Neuronal stem cell (in vitro differentiated cells): Measurements from ENCODE around the gene LPAR3.

Source experiments
- DNase-seq: peaks from one replicate; pipeline ENCODE4 v3.0.0-alpha.2; 2013; ENCODE audit warnings: low spot score
- H2AFZ ChIP-seq: one replicate; pipeline ENCODE4 v1.6.1; 2013; ENCODE audit warnings: mild to moderate bottlenecking, low read length, inconsistent platforms
- H2AK5ac ChIP-seq: 2 replicates; pipeline ENCODE4 v1.6.1; 2013; ENCODE audit warnings: low read depth, mild to moderate bottlenecking, inconsistent platforms, low read length, moderate library complexity, mixed read lengths
- H2BK120ac ChIP-seq: 2 replicates; pipeline ENCODE4 v1.6.1; 2013; ENCODE audit warnings: low read depth, mild to moderate bottlenecking, inconsistent platforms, low read length, moderate library complexity, mixed read lengths
- H2BK12ac ChIP-seq: one replicate; pipeline ENCODE4 v1.6.1; 2013; ENCODE audit warnings: low read length, inconsistent platforms
- H2BK15ac ChIP-seq: 2 replicates; pipeline ENCODE4 v1.6.1; 2013; ENCODE audit warnings: mild to moderate bottlenecking, low read length, inconsistent platforms, mixed read lengths
- H2BK5ac ChIP-seq: one replicate; pipeline ENCODE4 v1.6.1; 2013; ENCODE audit warnings: inconsistent platforms, mild to moderate bottlenecking, low read length, moderate library complexity
- H3K14ac ChIP-seq: one replicate; pipeline ENCODE4 v1.6.1; 2013; ENCODE audit warnings: low read length, inconsistent platforms
- H3K18ac ChIP-seq: 2 replicates; pipeline ENCODE4 v1.6.1; 2013; ENCODE audit warnings: low read length, inconsistent platforms
- H3K23ac ChIP-seq: 2 replicates; pipeline ENCODE4 v1.6.1; 2013; ENCODE audit warnings: low read depth, mild to moderate bottlenecking, mixed read lengths, low read length, inconsistent platforms; ENCODE audit not compliant: poor library complexity
- H3K27ac ChIP-seq: replicated peaks from 3 replicates; pipeline ENCODE4 v1.5.1; 2013; ENCODE audit warnings: low read length, inconsistent platforms
- H3K27me3 ChIP-seq, 3 experiments: 2 replicates each; pipeline ENCODE4 v1.6.1; 2013; ENCODE audit warnings: low read length in 3 of 3, mild to moderate bottlenecking in 2 of 3, inconsistent platforms in 1 of 3, low read depth in 1 of 3, mixed read lengths in 1 of 3, moderate library complexity in 1 of 3; ENCODE audit not compliant: control insufficient read depth in 3 of 3, insufficient read depth in 3 of 3
- H3K36me3 ChIP-seq, 2 donors: replicated peaks in 1 of 2; 2 replicates each; pipeline ENCODE4 v1.6.1; 2013; ENCODE audit warnings: low read length in 2 of 2; ENCODE audit not compliant: control insufficient read depth in 2 of 2, insufficient read depth in 2 of 2
- H3K4ac ChIP-seq: 2 replicates; pipeline ENCODE4 v1.6.1; 2013; ENCODE audit warnings: inconsistent platforms, mild to moderate bottlenecking, low read length, moderate library complexity
- H3K4me1 ChIP-seq, 2 donors: 1 replicate in 1 of 2; 2 replicates in 1 of 2; pipeline ENCODE4 v1.6.1; 2013; ENCODE audit warnings: low read length in 2 of 2, low read depth in 1 of 2; ENCODE audit not compliant: control insufficient read depth in 2 of 2, insufficient read depth in 1 of 2
- H3K4me2 ChIP-seq: one replicate; pipeline ENCODE4 v1.6.1; 2013; ENCODE audit warnings: mild to moderate bottlenecking, low read length, inconsistent platforms; ENCODE audit not compliant: insufficient read depth, poor library complexity, severe bottlenecking
- H3K4me3 ChIP-seq, 2 donors: 2 replicates each; pipeline ENCODE4 v1.5.1; 2013; ENCODE audit warnings: low read length in 2 of 2, mild to moderate bottlenecking in 2 of 2, inconsistent platforms in 1 of 2, moderate library complexity in 1 of 2
- H3K79me1 ChIP-seq: one replicate; pipeline ENCODE4 v1.6.1; 2013; ENCODE audit warnings: low read depth, mild to moderate bottlenecking, inconsistent platforms, low read length, moderate library complexity
- H3K9ac ChIP-seq: one replicate; pipeline ENCODE4 v1.6.1; 2013; ENCODE audit warnings: mild to moderate bottlenecking, low read depth, low read length, inconsistent platforms; ENCODE audit not compliant: poor library complexity
- H3K9me3 ChIP-seq, 2 donors: replicated peaks in 1 of 2; 2 replicates each; pipeline versions ENCODE3 to v1.6.1; 2013; ENCODE audit warnings: low read length in 2 of 2, mild to moderate bottlenecking in 2 of 2, inconsistent platforms in 1 of 2, low read depth in 1 of 2, mixed read lengths in 1 of 2, moderate library complexity in 1 of 2; ENCODE audit not compliant: control insufficient read depth in 2 of 2, insufficient read depth in 1 of 2
- H4K8ac ChIP-seq: one replicate; pipeline ENCODE4 v1.6.1; 2013; ENCODE audit warnings: low read depth, mild to moderate bottlenecking, inconsistent platforms, low read length, moderate library complexity
- H4K91ac ChIP-seq: one replicate; pipeline ENCODE4 v1.6.1; 2013; ENCODE audit warnings: low read length, low read depth, mild to moderate bottlenecking, inconsistent platforms; ENCODE audit not compliant: poor library complexity
- WGBS, 2 donors: extraction: QIAGEN DNeasy Blood & Tissue Kit; methylation state at CpG; one replicate each; pipeline ENCODE4 v1.1.7; 2013; ENCODE audit warnings: missing lambda C conversion rate in 2 of 2, mixed read lengths in 1 of 2; ENCODE audit not compliant: insufficient read length in 2 of 2, insufficient replicate concordance in 1 of 2; ENCODE audit errors: extremely low coverage in 2 of 2; 5-methylcytosine and 5-hydroxymethylcytosine counted together

The LPAR3 gene

GRCh38 chr1:84855168-84855567 lies 37.8 kb downstream of the LPAR3 start:
- Histone ChIP-seq H3K4me3 (no peak overlapping the region), H3K9me3 (no peaks in the 10 kb centered on the region), H2BK120ac (no peak overlapping the region), H3K9ac (no peak overlapping the region), H3K4me2 (no peak overlapping the region), H3K27me3 (no peaks in the 10 kb centered on the region), H3K36me3 (no peaks in the 10 kb centered on the region), H3K4me1 (peaks cover 0 to 2% of the 10 kb centered on the region in 2 donors), H3K4ac (no peak overlapping the region), H4K8ac (no peak overlapping the region), H2BK15ac (no peak overlapping the region), H2AFZ (no peak overlapping the region), H3K18ac (no peak overlapping the region), H3K14ac (no peak overlapping the region), H3K23ac (no peak overlapping the region), H2AK5ac (no peak overlapping the region), H3K27ac (no peak overlapping the region), H2BK5ac (no peak overlapping the region), H4K91ac (no peak overlapping the region), H3K79me1 (no peaks in the 10 kb centered on the region), H2BK12ac (no peak overlapping the region)
- DNase-seq = no peak
- WGBS, 2 donors = no CpG with 5 or more reads among the region's 3 CpGs

- no peak for DNase-seq
- no peak overlapping the region for H2BK120ac ChIP-seq
- H2BK12ac ChIP-seq = no peak overlapping the region
- H3K4me3 ChIP-seq = no peak overlapping the region
- H2BK15ac ChIP-seq = no peak overlapping the region
- no peak overlapping the region for H3K9ac ChIP-seq
- H3K79me1 ChIP-seq = no peaks in the 10 kb centered on the region
- no peaks in the 10 kb centered on the region for H3K27me3 ChIP-seq
- H3K36me3 ChIP-seq = no peaks in the 10 kb centered on the region
- H3K4ac ChIP-seq = no peak overlapping the region
- H3K9me3 ChIP-seq = no peaks in the 10 kb centered on the region
- H3K4me2 ChIP-seq = no peak overlapping the region
- H3K18ac ChIP-seq = no peak overlapping the region
- peaks cover 0 to 2% of the 10 kb centered on the region in 2 donors for H3K4me1 ChIP-seq
- no peak overlapping the region for H3K27ac ChIP-seq
- no peak overlapping the region for H4K91ac ChIP-seq
- no peak overlapping the region for H2BK5ac ChIP-seq
- no peak overlapping the region for H3K14ac ChIP-seq
- H4K8ac ChIP-seq = no peak overlapping the region
- no peak overlapping the region for H2AFZ ChIP-seq
- WGBS, 2 donors = no CpG with 5 or more reads among the region's 2 CpGs
- no peak overlapping the region for H3K23ac ChIP-seq
- H2AK5ac ChIP-seq = no peak overlapping the region
Measured at GRCh38 chr1:84853741-84854721, 39.0 kb downstream of the LPAR3 start.

- peaks cover 0 to 2% of the 10 kb centered on the region in 2 donors for H3K4me1 ChIP-seq
- H2AK5ac ChIP-seq = no peak overlapping the region
- H4K91ac ChIP-seq = no peak overlapping the region
- H2BK120ac ChIP-seq = no peak overlapping the region
- no peak overlapping the region for H3K4ac ChIP-seq
- no peak overlapping the region for H2AFZ ChIP-seq
- H4K8ac ChIP-seq = no peak overlapping the region
- H3K79me1 ChIP-seq = no peaks in the 10 kb centered on the region
- H3K27ac ChIP-seq = no peak overlapping the region
- no peak overlapping the region for H3K18ac ChIP-seq
- no peaks in the 10 kb centered on the region for H3K36me3 ChIP-seq
- WGBS, 2 donors = no CpG with 5 or more reads among the region's 8 CpGs
- no peak overlapping the region for H3K9ac ChIP-seq
- no peak overlapping the region for H3K23ac ChIP-seq
- H2BK5ac ChIP-seq = no peak overlapping the region
- H2BK12ac ChIP-seq = no peak overlapping the region
- no peak overlapping the region for H3K14ac ChIP-seq
- H3K4me3 ChIP-seq = no peak overlapping the region
- no peak for DNase-seq
- H3K9me3 ChIP-seq = no peaks in the 10 kb centered on the region
- no peak overlapping the region for H2BK15ac ChIP-seq
- no peak overlapping the region for H3K4me2 ChIP-seq
- H3K27me3 ChIP-seq = peaks cover 0 to 2% (median 0%) of the 10 kb centered on the region in 3 experiments
Measured at GRCh38 chr1:84851839-84852238, 41.2 kb downstream of the LPAR3 start.

- no peak overlapping the region for H4K8ac ChIP-seq
- H3K18ac ChIP-seq = no peak overlapping the region
- H3K4me3 ChIP-seq = no peak overlapping the region
- H3K23ac ChIP-seq = no peak overlapping the region
- H2AK5ac ChIP-seq = no peak overlapping the region
- no peak overlapping the region for H4K91ac ChIP-seq
- H3K4me1 ChIP-seq = peaks cover 0 to 2% of the 10 kb centered on the region in 2 donors
- no peak overlapping the region for H3K4ac ChIP-seq
- H2BK15ac ChIP-seq = no peak overlapping the region
- no peak overlapping the region for H3K27ac ChIP-seq
- H3K9ac ChIP-seq = no peak overlapping the region
- no peaks in the 10 kb centered on the region for H3K79me1 ChIP-seq
- peaks cover 0 to 5% (median 0%) of the 10 kb centered on the region in 3 experiments for H3K27me3 ChIP-seq
- H3K14ac ChIP-seq = no peak overlapping the region
- no peaks in the 10 kb centered on the region for H3K9me3 ChIP-seq
- WGBS, 2 donors = no CpG with 5 or more reads among the region's 7 CpGs
- H3K36me3 ChIP-seq = no peaks in the 10 kb centered on the region
- no peak overlapping the region for H2BK12ac ChIP-seq
- H2BK5ac ChIP-seq = no peak overlapping the region
- H2AFZ ChIP-seq = no peak overlapping the region
- no peak overlapping the region for H2BK120ac ChIP-seq
- no peak overlapping the region for H3K4me2 ChIP-seq
- DNase-seq = no peak
Measured at GRCh38 chr1:84849357-84849975, 43.5 kb downstream of the LPAR3 start.
